ENCODE measurements around the gene NFE2L1.
A peak's percentile ranks its signal among the peaks of the same experiment; 100 is the strongest.

Gene NFE2L1

GRCh38 chr17:48045316-48046001, 2.7 kb upstream of the NFE2L1 start:
- Histone ChIP-seq H3K27me3 (ENCODE audit: insufficient read depth, low read depth) (no peaks in the 10 kb centered on the region), H3K27ac (no peak overlapping the region), H3K4me3 (IDR thresholded peaks at IDR 0.05; ENCODE audit: insufficient read depth, low read depth, low read length) (no peak overlapping the region), H2AFZ (ENCODE audit: low read depth) (no peak overlapping the region), H3K4me1 (ENCODE audit: low read depth, poor library complexity, severe bottlenecking) (peaks cover 21% of the 10 kb centered on the region), H3K9ac (no peak overlapping the region), H4K20me1 (ENCODE audit: insufficient read depth) (no peaks in the 10 kb centered on the region), H3K4me2 (peak overlapping the region; percentile 73; the same call in 1 of the 2 replicates), H3K36me3 (ENCODE audit: insufficient read depth) (no peaks in the 10 kb centered on the region; the same call in 1 of the 2 replicates), H3K79me2 (ENCODE audit: insufficient read depth, low read depth) (peaks cover 36% of the 10 kb centered on the region)
- no peak for TF ChIP-seq CTCF (conservative IDR thresholded peaks at IDR 0.05; ENCODE audit: low read depth, low read length)

DNA sequence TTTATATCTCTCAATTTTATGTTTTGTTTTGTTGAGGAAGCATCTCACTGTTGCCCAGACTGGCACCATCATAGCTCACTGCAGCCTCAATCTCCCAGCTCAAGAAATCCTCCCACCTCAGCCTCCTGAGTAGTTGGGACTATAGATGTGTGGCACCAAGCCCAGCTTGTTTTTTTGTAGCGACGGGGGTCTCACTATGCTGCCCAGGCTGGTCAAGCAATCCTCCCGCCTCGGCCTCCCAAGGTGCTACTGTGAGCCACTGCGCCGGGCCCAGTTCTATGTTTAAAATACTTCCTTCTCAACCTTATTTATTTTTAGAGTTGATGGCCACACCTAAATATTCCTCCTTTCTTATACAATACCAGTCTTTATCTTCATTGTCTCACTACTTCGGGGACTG, 1.9 kb upstream of the NFE2L1 start:
- Histone ChIP-seq H3K27me3 (ENCODE audit: insufficient read depth, low read depth) (no peaks in the 10 kb centered on the region), H3K4me1 (ENCODE audit: low read depth, poor library complexity, severe bottlenecking) (peaks cover 29% of the 10 kb centered on the region), H3K4me3 (IDR thresholded peaks at IDR 0.05; ENCODE audit: insufficient read depth, low read depth, low read length) (no peak overlapping the region), H2AFZ (ENCODE audit: low read depth) (no peak overlapping the region), H3K9ac (no peak overlapping the region; the same call in 1 of the 2 replicates), H3K27ac (peak overlapping the region; percentile 94; the same call in 1 of the 2 replicates), H3K36me3 (ENCODE audit: insufficient read depth) (no peaks in the 10 kb centered on the region; the same call in 1 of the 2 replicates), H4K20me1 (ENCODE audit: insufficient read depth) (no peaks in the 10 kb centered on the region), H3K4me2 (peak overlapping the region; percentile 73), H3K79me2 (ENCODE audit: insufficient read depth, low read depth) (peaks cover 44% of the 10 kb centered on the region)
- TF ChIP-seq CTCF (conservative IDR thresholded peaks at IDR 0.05; ENCODE audit: low read depth, low read length): no peak

DNA sequence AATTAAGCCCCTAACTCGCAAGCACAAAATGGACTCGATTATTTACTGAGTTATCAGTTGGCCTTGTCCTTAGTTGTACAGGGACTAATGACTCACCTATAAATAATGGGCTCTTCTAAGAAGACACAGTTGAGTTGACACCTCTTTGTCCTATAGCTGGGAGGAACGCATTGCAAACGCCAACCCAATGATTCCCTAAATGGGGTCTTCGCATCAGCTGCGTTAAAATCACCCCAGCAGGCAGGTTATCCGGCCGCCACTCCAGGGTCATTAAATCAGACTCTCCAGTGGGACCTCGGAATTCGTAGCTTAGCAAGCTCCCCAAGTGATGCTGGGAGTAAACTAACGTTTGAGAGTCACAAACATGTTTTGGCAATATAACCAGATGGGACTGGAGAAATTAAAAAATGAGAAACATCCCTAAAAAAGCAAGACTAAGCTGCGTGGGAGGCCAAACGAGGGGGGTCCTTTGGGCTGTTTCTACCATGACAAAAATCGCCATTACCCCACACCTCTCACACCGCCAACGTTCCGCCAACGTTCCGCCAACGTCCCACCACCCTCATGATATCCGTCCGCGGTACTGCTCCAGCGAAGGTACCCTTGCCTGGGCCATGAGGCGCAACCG, 932 bp upstream of the NFE2L1 start:
- H3K9ac ChIP-seq: peak overlapping the region; percentile 91
- H3K79me2 ChIP-seq (ENCODE audit: insufficient read depth, low read depth): peaks cover 53% of the 10 kb centered on the region
- H4K20me1 ChIP-seq (ENCODE audit: insufficient read depth): no peaks in the 10 kb centered on the region
- peak overlapping the region; percentile 94 for H3K27ac ChIP-seq
- H3K27me3 ChIP-seq (ENCODE audit: insufficient read depth, low read depth): no peaks in the 10 kb centered on the region
- no peak for TF ChIP-seq CTCF (conservative IDR thresholded peaks at IDR 0.05; ENCODE audit: low read depth, low read length)
- no peaks in the 10 kb centered on the region; the same call in 1 of the 2 replicates for H3K36me3 ChIP-seq (ENCODE audit: insufficient read depth)
- peak overlapping the region; percentile 73 for H3K4me2 ChIP-seq
- no peak overlapping the region for H3K4me3 ChIP-seq (IDR thresholded peaks at IDR 0.05; ENCODE audit: insufficient read depth, low read depth, low read length)
- H3K4me1 ChIP-seq (ENCODE audit: low read depth, poor library complexity, severe bottlenecking): peaks cover 38% of the 10 kb centered on the region
- H2AFZ ChIP-seq (ENCODE audit: low read depth): peak overlapping the region; percentile 62

GRCh38 chr17:48048384-48049126, 396 bp downstream of the NFE2L1 start:
- H3K4me1 ChIP-seq (ENCODE audit: low read depth, poor library complexity, severe bottlenecking): peaks cover 52% of the 10 kb centered on the region

More at GRCh38 chr17:48048384-48049126, 396 bp downstream of the NFE2L1 start:
- Histone ChIP-seq H3K27me3 (ENCODE audit: insufficient read depth, low read depth) (no peaks in the 10 kb centered on the region), H4K20me1 (ENCODE audit: insufficient read depth) (no peaks in the 10 kb centered on the region), H3K4me2 (peak overlapping the region; percentile 80; the same call in 1 of the 2 replicates), H3K4me3 (IDR thresholded peaks at IDR 0.05; ENCODE audit: insufficient read depth, low read depth, low read length) (no peak overlapping the region), H3K36me3 (ENCODE audit: insufficient read depth) (no peaks in the 10 kb centered on the region; the same call in 1 of the 2 replicates), H2AFZ (ENCODE audit: low read depth) (peak overlapping the region; percentile 61; the same call in 1 of the 2 replicates), H3K9ac (peak overlapping the region; percentile 91), H3K79me2 (ENCODE audit: insufficient read depth, low read depth) (peaks cover 67% of the 10 kb centered on the region), H3K27ac (peak overlapping the region; percentile 94)
- no peak for TF ChIP-seq CTCF (conservative IDR thresholded peaks at IDR 0.05; ENCODE audit: low read depth, low read length)
